Epithelial cell of esophagus (primary cell): ENCODE data around the gene VRK2.

Source experiments
- DNase-seq: peaks from one replicate; pipeline ENCODE4 v3.0.0; 2010; ENCODE audit warnings: low read depth
- H3K4me3 ChIP-seq: 2 replicates; pipeline ENCODE4 v1.5.1; 2011; ENCODE audit warnings: mild to moderate bottlenecking, low read length, control low read depth
- TF ChIP-seq, protein P1 (sequence below): IDR thresholded peaks from 2 replicates; pipeline ENCODE4 v1.5.1; 2011; ENCODE audit warnings: low read depth, mild to moderate bottlenecking, low read length, control low read depth, inconsistent platforms; ENCODE audit not compliant: insufficient read depth; ENCODE audit errors: missing control alignments

VRK2 gene

DNA sequence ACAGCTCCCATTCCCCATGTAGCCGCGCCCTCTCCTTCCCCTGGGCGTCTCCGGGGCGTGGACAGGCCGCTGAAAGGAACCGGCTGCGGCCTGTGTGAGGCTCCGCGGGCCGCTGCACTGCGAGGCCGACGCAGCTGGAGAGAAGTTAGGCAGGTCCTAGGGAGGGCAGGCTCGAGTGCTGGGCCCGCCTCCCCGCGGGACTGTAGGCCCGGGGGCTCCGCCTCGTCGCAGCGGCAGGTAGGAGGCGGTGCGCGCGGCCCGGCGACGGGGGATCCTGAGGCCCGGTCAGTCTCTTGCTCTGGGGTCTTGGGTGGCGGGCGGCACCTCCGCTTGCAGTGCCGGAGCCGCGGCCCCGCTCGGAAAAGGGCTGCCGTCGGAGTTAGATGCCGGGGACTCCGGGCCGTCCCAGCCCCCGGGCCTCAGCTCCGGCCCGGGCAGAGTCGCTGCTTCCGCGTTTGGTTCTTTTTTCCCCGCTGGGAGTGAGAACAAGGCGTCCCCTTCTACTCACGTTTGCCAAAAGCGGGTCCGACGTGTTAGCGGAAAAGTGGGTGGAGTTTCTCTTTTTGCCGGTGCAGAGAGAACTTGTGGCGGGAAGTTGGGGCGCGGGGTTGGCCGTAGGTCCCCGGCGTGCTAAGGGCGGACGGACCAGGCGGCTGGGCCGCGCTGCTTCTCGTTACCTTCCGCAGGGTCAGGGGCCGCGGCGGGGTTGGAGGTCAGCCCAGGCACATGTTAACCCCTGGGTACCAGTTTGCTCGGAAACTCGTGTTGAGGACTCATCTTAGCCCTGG is at the start of gene VRK2:
Gene VRK2 (plus strand): TSS at position 222 of the 788 bp plus-strand sequence. CDS start 2,026 bp downstream, outside the sequence.
- TF ChIP-seq, protein P1, sequence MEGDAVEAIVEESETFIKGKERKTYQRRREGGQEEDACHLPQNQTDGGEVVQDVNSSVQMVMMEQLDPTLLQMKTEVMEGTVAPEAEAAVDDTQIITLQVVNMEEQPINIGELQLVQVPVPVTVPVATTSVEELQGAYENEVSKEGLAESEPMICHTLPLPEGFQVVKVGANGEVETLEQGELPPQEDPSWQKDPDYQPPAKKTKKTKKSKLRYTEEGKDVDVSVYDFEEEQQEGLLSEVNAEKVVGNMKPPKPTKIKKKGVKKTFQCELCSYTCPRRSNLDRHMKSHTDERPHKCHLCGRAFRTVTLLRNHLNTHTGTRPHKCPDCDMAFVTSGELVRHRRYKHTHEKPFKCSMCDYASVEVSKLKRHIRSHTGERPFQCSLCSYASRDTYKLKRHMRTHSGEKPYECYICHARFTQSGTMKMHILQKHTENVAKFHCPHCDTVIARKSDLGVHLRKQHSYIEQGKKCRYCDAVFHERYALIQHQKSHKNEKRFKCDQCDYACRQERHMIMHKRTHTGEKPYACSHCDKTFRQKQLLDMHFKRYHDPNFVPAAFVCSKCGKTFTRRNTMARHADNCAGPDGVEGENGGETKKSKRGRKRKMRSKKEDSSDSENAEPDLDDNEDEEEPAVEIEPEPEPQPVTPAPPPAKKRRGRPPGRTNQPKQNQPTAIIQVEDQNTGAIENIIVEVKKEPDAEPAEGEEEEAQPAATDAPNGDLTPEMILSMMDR: no peak
- H3K4me3 ChIP-seq: peak within 1 kb of the TSS; percentile 78
- DNase-seq: peak; percentile 98

DNA sequence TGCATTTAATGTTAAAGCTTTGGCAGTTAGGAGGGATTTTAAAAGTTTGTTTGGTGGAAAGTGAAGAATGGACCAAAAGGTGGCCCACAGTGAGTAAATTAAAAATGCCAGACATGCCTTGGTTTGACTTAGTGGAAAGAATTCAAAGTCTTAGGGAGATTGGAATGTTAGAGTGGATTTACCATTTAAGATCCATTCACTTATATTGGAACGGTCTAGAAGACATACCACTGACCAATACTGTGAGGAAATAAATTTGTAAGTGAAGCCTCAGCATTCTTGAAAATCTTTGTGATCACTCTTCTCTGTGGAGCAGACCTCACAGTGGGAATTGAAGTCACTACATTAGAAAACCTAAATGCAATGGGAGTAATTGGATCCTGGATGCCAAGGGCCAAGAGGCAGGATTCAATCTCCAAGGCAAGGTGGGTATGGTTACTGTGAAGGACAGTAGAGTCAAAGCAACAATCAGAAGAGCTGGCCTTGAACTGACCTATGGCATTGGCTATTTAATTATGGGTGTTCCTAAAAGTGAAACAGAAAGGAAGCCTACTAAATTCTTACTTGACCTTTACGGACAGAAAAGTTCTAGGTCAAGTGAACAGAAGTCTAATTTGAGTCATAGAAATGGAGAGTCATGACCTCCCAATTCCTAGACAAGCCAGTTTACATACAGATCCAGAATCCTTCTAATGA is 40.2 kb upstream of the VRK2 start:
- no peak overlapping the region for H3K4me3 ChIP-seq
- no peak for DNase-seq
- TF ChIP-seq, protein P1: no peak

DNA sequence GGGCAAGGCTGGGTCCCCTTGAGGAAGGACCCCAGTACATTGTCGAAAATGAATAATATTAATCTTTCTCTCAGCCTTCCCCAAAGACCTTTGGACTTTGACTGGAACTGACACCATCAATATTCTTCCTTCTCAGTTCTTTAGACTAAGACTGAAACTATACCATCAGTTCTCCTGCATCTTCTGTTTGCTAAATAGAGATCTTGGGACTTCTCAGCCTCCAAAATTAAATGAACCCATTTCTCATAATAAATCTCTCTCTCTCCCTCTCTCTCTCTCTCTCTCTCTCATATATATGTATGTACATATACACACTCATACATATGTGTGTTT is 39.7 kb upstream of the VRK2 start:
- TF ChIP-seq, protein P1: no peak
- DNase-seq: no peak
- no peak overlapping the region for H3K4me3 ChIP-seq

DNA sequence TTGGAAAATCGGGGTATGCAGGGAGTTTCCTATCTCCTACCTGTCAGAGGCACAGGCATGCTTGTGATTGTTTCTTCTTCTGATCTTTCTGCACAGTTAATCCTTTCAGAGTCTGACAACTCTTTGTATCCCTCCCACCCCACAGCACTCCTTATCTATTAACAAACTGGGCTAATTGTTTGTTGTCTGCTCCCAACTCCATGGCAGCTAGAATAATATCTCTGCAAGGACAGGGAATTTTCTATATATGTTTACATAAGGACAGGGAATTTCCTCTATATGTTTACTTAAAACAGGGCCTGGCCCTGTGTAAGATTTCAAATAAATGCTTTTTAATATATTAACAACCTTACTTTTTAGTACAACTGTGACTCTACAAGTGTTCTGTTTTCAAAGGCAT is 36.0 kb upstream of the VRK2 start:
- TF ChIP-seq, protein P1: no peak
- DNase-seq: no peak
- no peak overlapping the region for H3K4me3 ChIP-seq

- TF ChIP-seq, protein P1: no peak
- DNase-seq: no peak
- H3K4me3 ChIP-seq: no peak overlapping the region
These were observed 27.4 kb upstream of the VRK2 start for GRCh38 chr2:58019229-58019628.

- TF ChIP-seq, protein P1: no peak
- no peak overlapping the region for H3K4me3 ChIP-seq
- DNase-seq: no peak
These were observed 21.3 kb upstream of the VRK2 start for GRCh38 chr2:58025150-58025933.
